Testis (tissue), 3 donors: Measurements from ENCODE around the gene MTOR. TPM values are rescaled to one million over a fixed set of nuclear protein-coding genes. Genes with fewer than 3 reads are reported as not detected.

Source experiments
- DNase-seq: peaks from one replicate; pipeline ENCODE4 v3.0.0-alpha.2; 2019
- H3K27ac ChIP-seq, 2 donors: fragments of 200-600 bp; sonication (generic); one replicate each; pipeline ENCODE4 v1.5.1; 2019
- H3K27me3 ChIP-seq: fragments of 200-600 bp; sonication (generic); one replicate; pipeline ENCODE4 v1.5.1; 2019
- H3K36me3 ChIP-seq: fragments of 200-600 bp; sonication (generic); one replicate; pipeline ENCODE4 v1.5.1; 2017; ENCODE audit warnings: low read depth; ENCODE audit errors: missing control alignments
- H3K4me1 ChIP-seq: fragments of 200-600 bp; sonication (generic); one replicate; pipeline ENCODE4 v1.5.1; 2019
- H3K4me3 ChIP-seq, 2 donors: fragments of 200-600 bp; sonication (generic); one replicate each; pipeline ENCODE4 v1.5.1; 2017 to 2019
- H3K9me3 ChIP-seq: fragments of 200-600 bp; sonication (generic); one replicate; pipeline ENCODE4 v1.5.1; 2017
- CTCF ChIP-seq, 3 experiments: fragments of 450-650 bp in 2 of 3; fragments of 200-600 bp in 1 of 3; sonication (generic) in 1 of 3; IDR thresholded peaks; one replicate each; pipeline ENCODE4 v1.5.1; 2016 to 2019; ENCODE audit warnings: antibody characterized with exemption in 3 of 3, mild to moderate bottlenecking in 2 of 3, moderate library complexity in 1 of 3
- POLR2A ChIP-seq: fragments of 450-650 bp; IDR thresholded peaks from one replicate; pipeline ENCODE4 v1.6.1; 2017; ENCODE audit warnings: antibody characterized with exemption, mild to moderate bottlenecking, moderate library complexity
- WGBS, 2 donors: methylation state at CpG; one replicate each; pipeline ENCODE4 v1.1.5; 2018; 5-methylcytosine and 5-hydroxymethylcytosine counted together
- intact Hi-C: fragments of 100-400 bp; cut with DNase I; formaldehyde crosslinking; loops from one replicate; pipeline ENCODE4 v1.15.1; 2023; ENCODE audit warnings: low total_unique reads
- polyA plus RNA-seq: library from polyadenylated mRNA; stranded (reverse); fragments of 350-450 nt; fragmentation: Illumina TruSeq; extraction: RNeasy Lipid Tissue Mini Kit (QIAGEN cat#74804); gene quantifications from one replicate; pipeline ENCODE4 v1.2.3, GENCODE V29; 2014; ENCODE audit warnings: low read depth, low replicate concordance; ENCODE audit not compliant: insufficient read depth
- total RNA-seq, 2 donors: library from RNA; depleted of rRNA; stranded (reverse); fragments of >200 nt; gene quantifications; one replicate each; pipeline ENCODE4 v1.2.3, GENCODE V29; 2016

The MTOR gene
- total and polyA plus RNA-seq, 3 donors from 2014 or later, result 83.3 to 129 (median 108) TPM

DNA sequence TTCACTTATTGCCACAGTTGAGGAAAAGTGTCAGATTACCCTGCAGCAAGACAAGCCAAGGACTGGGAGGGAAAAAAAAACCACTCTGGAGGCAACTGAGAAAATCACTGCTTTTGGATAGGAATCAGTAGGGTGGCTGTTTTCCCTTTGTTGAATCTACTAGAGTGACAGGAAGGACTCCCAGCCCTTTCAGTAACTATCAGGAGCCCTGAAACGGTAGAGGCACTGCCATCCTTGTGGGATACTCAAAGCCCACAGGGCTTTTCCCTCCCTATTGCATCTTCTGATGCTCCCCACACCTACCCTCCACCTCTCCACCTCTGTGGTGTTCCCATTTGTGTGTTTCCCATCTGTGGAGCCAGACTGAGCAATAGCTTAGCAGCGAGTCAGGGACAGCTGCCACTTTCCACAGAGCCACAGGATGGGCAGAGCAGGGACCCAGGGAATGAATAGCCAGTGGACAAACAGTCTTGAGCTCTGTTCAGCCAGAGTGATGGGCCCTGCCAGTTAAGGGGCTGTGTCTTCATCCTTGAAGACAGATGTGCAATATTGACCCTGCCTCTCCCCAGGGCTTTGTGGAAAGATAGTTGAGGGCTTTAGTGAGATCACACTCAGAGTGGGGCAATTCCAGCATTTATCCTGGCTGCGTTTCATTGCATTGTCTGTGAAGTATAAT is 24.5 kb upstream of the MTOR start:
- 91 to 94% methylated on average over 3 of the region's 3 CpGs for WGBS, 2 donors
- H3K27ac ChIP-seq, result no peak overlapping the region
- no peak for DNase-seq
- no peaks in the 10 kb centered on the region for H3K27me3 ChIP-seq
- no peaks in the 10 kb centered on the region for H3K9me3 ChIP-seq
- H3K4me3 ChIP-seq, result no peak overlapping the region
- intact Hi-C loops, result no loop called here
- H3K4me1 ChIP-seq, result no peaks in the 10 kb centered on the region
- TF ChIP-seq POLR2A, result no peak
- TF ChIP-seq CTCF (IDR thresholded peaks at IDR 0.05), result no peak
- H3K36me3 ChIP-seq, result no peaks in the 10 kb centered on the region

GRCh38 chr1:11285883-11286734 is 23.8 kb upstream of the MTOR start:
- DNase-seq, result no peak
- WGBS, 2 donors, result 68 to 80% methylated on average over 7 of the region's 7 CpGs
- Histone ChIP-seq H3K4me3 (no peak overlapping the region), H3K4me1 (peaks cover 4% of the 10 kb centered on the region), H3K27me3 (no peaks in the 10 kb centered on the region), H3K36me3 (no peaks in the 10 kb centered on the region), H3K27ac (no peak overlapping the region), H3K9me3 (no peaks in the 10 kb centered on the region)
- intact Hi-C loops, result no loop called here
- peak in 2 of 3 experiments; percentile 17 to 28 for TF ChIP-seq CTCF (IDR thresholded peaks at IDR 0.05)
- no peak for TF ChIP-seq POLR2A

DNA sequence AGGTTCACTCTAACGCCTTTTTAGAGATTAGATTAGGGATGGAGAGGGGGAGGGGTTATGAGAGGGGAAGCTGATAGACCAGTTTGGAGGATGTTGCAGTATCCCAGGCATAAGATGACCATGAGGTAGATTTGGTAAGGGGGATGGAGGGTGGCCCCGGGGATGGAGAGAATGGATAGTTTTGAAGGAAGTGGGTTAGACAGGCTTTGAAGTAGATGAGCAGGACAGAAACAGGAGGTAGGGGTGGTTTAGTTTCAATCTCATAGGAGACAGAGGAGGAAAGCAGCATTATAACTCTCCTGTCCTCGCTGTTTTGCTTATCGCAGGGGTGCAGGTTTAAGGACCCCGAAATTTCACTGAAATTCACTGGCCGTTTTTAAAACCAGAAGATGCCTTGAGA is 22.4 kb upstream of the MTOR start:
- TF ChIP-seq CTCF (IDR thresholded peaks at IDR 0.05) (no peak), POLR2A (no peak)
- Histone ChIP-seq H3K27me3 (no peaks in the 10 kb centered on the region), H3K4me1 (peaks cover 4% of the 10 kb centered on the region), H3K4me3 (no peak overlapping the region), H3K27ac (no peak overlapping the region), H3K9me3 (no peaks in the 10 kb centered on the region), H3K36me3 (no peaks in the 10 kb centered on the region)
- intact Hi-C loops, result no loop called here
- 85 to 89% methylated on average over 6 of the region's 6 CpGs for WGBS, 2 donors
- no peak for DNase-seq

DNA sequence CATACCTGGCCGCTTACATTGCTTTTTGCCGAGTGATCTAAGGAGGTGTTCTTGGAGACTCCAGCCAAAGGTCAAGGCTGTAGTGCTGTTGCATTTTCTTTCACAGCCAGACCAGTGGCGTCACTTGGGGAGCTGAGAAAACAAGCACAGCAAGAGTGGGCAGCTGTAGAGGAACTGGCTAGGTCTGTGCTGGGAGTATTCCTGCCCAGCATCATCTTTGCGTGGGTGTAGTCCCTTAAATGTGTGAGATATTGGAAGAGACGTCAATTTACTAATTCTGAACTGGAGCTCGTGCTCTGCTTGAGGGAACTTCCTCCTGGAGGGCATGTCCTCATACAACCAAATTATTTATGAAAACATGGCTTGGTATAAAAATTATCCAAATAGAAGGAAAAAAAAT is 20.8 kb upstream of the MTOR start:
- no peaks in the 10 kb centered on the region for H3K9me3 ChIP-seq
- intact Hi-C loops, result no loop called here
- no peak overlapping the region for H3K4me3 ChIP-seq
- no peaks in the 10 kb centered on the region for H3K27me3 ChIP-seq
- no peak for DNase-seq
- 87 to 91% methylated on average over 6 of the region's 6 CpGs for WGBS, 2 donors
- peaks cover 4% of the 10 kb centered on the region for H3K4me1 ChIP-seq
- TF ChIP-seq POLR2A, result no peak
- TF ChIP-seq CTCF (IDR thresholded peaks at IDR 0.05), result no peak
- H3K27ac ChIP-seq, result no peak overlapping the region
- no peaks in the 10 kb centered on the region for H3K36me3 ChIP-seq
